ENCODE results near the gene PLA2G12A. TPM values are rescaled to one million over a fixed set of nuclear protein-coding genes. Genes with fewer than 3 reads are reported as not detected.
A peak's percentile ranks its signal among the peaks of the same experiment; 100 is the strongest.

The PLA2G12A gene
- total RNA-seq (ENCODE audit: unreplicated experiment), result 16.4 TPM
- long read RNA-seq, full-length matches to known transcripts, result 13 of 13 reads
- long read RNA-seq, partial matches to known transcripts, result 0 of 13 reads
- long read RNA-seq, other reads (novel, unspliced or antisense), result 0 of 13 reads

GRCh38 chr4:109729718-109730618 is at the start of gene PLA2G12A:
PLA2G12A (minus strand) TSS chr4:109730070; CDS start chr4:109729809, 261 bp downstream.
- peak; percentile 66 for DNase-seq
- Mint-ChIP-seq H3K27me3 (ENCODE audit: unreplicated experiment) (peaks cover 6% of the 10 kb centered on the region), H3K36me3 (ENCODE audit: unreplicated experiment) (no peaks in the 10 kb centered on the region), H3K4me3 (ENCODE audit: unreplicated experiment) (peak within 1 kb of the TSS; percentile 91), H3K27ac (ENCODE audit: unreplicated experiment) (no peak within 1 kb of the TSS), H3K9me3 (ENCODE audit: unreplicated experiment) (peaks cover 6% of the 10 kb centered on the region), H3K4me1 (ENCODE audit: low read depth, unreplicated experiment) (peaks cover 5% of the 10 kb centered on the region)
- no peak for TF ChIP-seq CTCF (IDR thresholded peaks at IDR 0.05; ENCODE audit: partially characterized antibody, unreplicated experiment)

- no peak for DNase-seq
- Mint-ChIP-seq H3K27ac (ENCODE audit: unreplicated experiment) (no peak overlapping the region), H3K36me3 (ENCODE audit: unreplicated experiment) (no peaks in the 10 kb centered on the region), H3K4me3 (ENCODE audit: unreplicated experiment) (no peak overlapping the region), H3K27me3 (ENCODE audit: unreplicated experiment) (no peaks in the 10 kb centered on the region), H3K9me3 (ENCODE audit: unreplicated experiment) (no peaks in the 10 kb centered on the region), H3K4me1 (ENCODE audit: low read depth, unreplicated experiment) (no peaks in the 10 kb centered on the region)
- TF ChIP-seq CTCF (IDR thresholded peaks at IDR 0.05; ENCODE audit: partially characterized antibody, unreplicated experiment), result no peak
Observed at GRCh38 chr4:109764789-109765402, 35.0 kb upstream of the PLA2G12A start.

- H3K27ac Mint-ChIP-seq (ENCODE audit: unreplicated experiment), result no peak overlapping the region
- H3K4me1 Mint-ChIP-seq (ENCODE audit: low read depth, unreplicated experiment), result no peaks in the 10 kb centered on the region
- no peak overlapping the region for H3K4me3 Mint-ChIP-seq (ENCODE audit: unreplicated experiment)
- H3K9me3 Mint-ChIP-seq (ENCODE audit: unreplicated experiment), result no peaks in the 10 kb centered on the region
- H3K36me3 Mint-ChIP-seq (ENCODE audit: unreplicated experiment), result no peaks in the 10 kb centered on the region
- no peak for DNase-seq
- no peak for TF ChIP-seq CTCF (IDR thresholded peaks at IDR 0.05; ENCODE audit: partially characterized antibody, unreplicated experiment)
- H3K27me3 Mint-ChIP-seq (ENCODE audit: unreplicated experiment), result no peaks in the 10 kb centered on the region
Observed at GRCh38 chr4:109764376-109764775, 34.5 kb upstream of the PLA2G12A start.

- no peak for TF ChIP-seq CTCF (IDR thresholded peaks at IDR 0.05; ENCODE audit: partially characterized antibody, unreplicated experiment)
- DNase-seq, result no peak
- Mint-ChIP-seq H3K9me3 (ENCODE audit: unreplicated experiment) (no peaks in the 10 kb centered on the region), H3K4me1 (ENCODE audit: low read depth, unreplicated experiment) (no peaks in the 10 kb centered on the region), H3K27ac (ENCODE audit: unreplicated experiment) (no peak overlapping the region), H3K4me3 (ENCODE audit: unreplicated experiment) (no peak overlapping the region), H3K27me3 (ENCODE audit: unreplicated experiment) (no peaks in the 10 kb centered on the region), H3K36me3 (ENCODE audit: unreplicated experiment) (no peaks in the 10 kb centered on the region)
Observed at GRCh38 chr4:109760682-109761081, 30.8 kb upstream of the PLA2G12A start.

Data from glutamatergic neuron (in vitro differentiated cells).